ENCODE data around the gene NLRP4. TPM values are rescaled to one million over a fixed set of nuclear protein-coding genes. Genes with fewer than 3 reads are reported as not detected.
"Not testable (repeated sequence)": the region's sequence is repeated elsewhere in the genome, so short reads cannot be mapped to it uniquely, and the experiment has no call there.

The NLRP4 gene
- total and polyA plus RNA-seq, 2 experiments from 2014 or later: not detected

GRCh38 chr19:55913643-55914268 lies 77.4 kb downstream of the NLRP4 start:
- Histone ChIP-seq H3K4me2 (no peak overlapping the region), H3K4me1 (ENCODE audit: insufficient read depth) (no peaks in the 10 kb centered on the region), H3K4me3 (no peak overlapping the region), H3K27ac (no peak overlapping the region), H3K79me2 (no peaks in the 10 kb centered on the region), H3K9me3 (ENCODE audit: low read depth) (peaks cover 8% of the 10 kb centered on the region), H4K20me1 (ENCODE audit: insufficient read depth, poor library complexity, severe bottlenecking) (no peaks in the 10 kb centered on the region), H3K36me3 (replicated peaks; ENCODE audit: insufficient read depth, low read depth) (no peaks in the 10 kb centered on the region), H3K27me3 (no peaks in the 10 kb centered on the region), H2AFZ (no peak overlapping the region), H3K9me2 (replicated peaks; ENCODE audit: insufficient read depth) (no peaks in the 10 kb centered on the region)
- DNase-seq (ENCODE audit: low spot score): no peak
- 58% methylated on average over 9 of the region's 9 CpGs for WGBS (ENCODE audit: low lambda C conversion rate, missing lambda C conversion rate)
- TF ChIP-seq EZH2phosphoT487 (IDR thresholded peaks at IDR 0.05; ENCODE audit: low read depth, severe bottlenecking, unreplicated experiment) (no peak), EZH2 (IDR thresholded peaks at IDR 0.05; ENCODE audit: borderline replicate concordance) (no peak), CTCF (IDR thresholded peaks at IDR 0.05; ENCODE audit: poor library complexity) (no peak)

GRCh38 chr19:55923556-55923955 lies 87.2 kb downstream of the NLRP4 start:
- WGBS (ENCODE audit: low lambda C conversion rate, missing lambda C conversion rate): 63% methylated on average over 5 of the region's 5 CpGs
- H3K9me2 ChIP-seq (replicated peaks; ENCODE audit: insufficient read depth): no peaks in the 10 kb centered on the region

GRCh38 chr19:55927991-55928390 lies 91.7 kb downstream of the NLRP4 start:
- Histone ChIP-seq H4K20me1 (ENCODE audit: insufficient read depth, poor library complexity, severe bottlenecking) (no peaks in the 10 kb centered on the region), H3K36me3 (replicated peaks; ENCODE audit: insufficient read depth, low read depth) (no peaks in the 10 kb centered on the region), H3K27me3 (no peaks in the 10 kb centered on the region), H3K4me3 (no peak overlapping the region), H3K9me3 (ENCODE audit: low read depth) (no peaks in the 10 kb centered on the region), H2AFZ (no peak overlapping the region), H3K79me2 (no peaks in the 10 kb centered on the region), H3K27ac (no peak overlapping the region), H3K9me2 (replicated peaks; ENCODE audit: insufficient read depth) (no peaks in the 10 kb centered on the region), H3K4me1 (ENCODE audit: insufficient read depth) (no peaks in the 10 kb centered on the region), H3K4me2 (no peak overlapping the region)
- DNase-seq (ENCODE audit: low spot score): no peak
- no peak for TF ChIP-seq CTCF (IDR thresholded peaks at IDR 0.05; ENCODE audit: poor library complexity)
- no peak for TF ChIP-seq EZH2 (IDR thresholded peaks at IDR 0.05; ENCODE audit: borderline replicate concordance)
- TF ChIP-seq EZH2phosphoT487 (IDR thresholded peaks at IDR 0.05; ENCODE audit: low read depth, severe bottlenecking, unreplicated experiment): no peak
- WGBS (ENCODE audit: low lambda C conversion rate, missing lambda C conversion rate): 57% methylated on average over 8 of the region's 8 CpGs

More at GRCh38 chr19:55923556-55923955, 87.2 kb downstream of the NLRP4 start:
- H3K79me2 ChIP-seq: no peaks in the 10 kb centered on the region
- H3K4me3 ChIP-seq: no peak overlapping the region
- H3K27me3 ChIP-seq: no peaks in the 10 kb centered on the region
- DNase-seq (ENCODE audit: low spot score): no peak
- no peak for TF ChIP-seq EZH2 (IDR thresholded peaks at IDR 0.05; ENCODE audit: borderline replicate concordance)
- H3K27ac ChIP-seq: no peak overlapping the region
- H3K4me2 ChIP-seq: no peak overlapping the region
- H3K36me3 ChIP-seq (replicated peaks; ENCODE audit: insufficient read depth, low read depth): no peaks in the 10 kb centered on the region
- H3K4me1 ChIP-seq (ENCODE audit: insufficient read depth): no peaks in the 10 kb centered on the region
- H3K9me3 ChIP-seq (ENCODE audit: low read depth): no peaks in the 10 kb centered on the region
- no peaks in the 10 kb centered on the region for H4K20me1 ChIP-seq (ENCODE audit: insufficient read depth, poor library complexity, severe bottlenecking)
- H2AFZ ChIP-seq: no peak overlapping the region

- H3K27me3 ChIP-seq; H3K9me2 ChIP-seq (replicated peaks; ENCODE audit: insufficient read depth); H3K36me3 ChIP-seq (replicated peaks; ENCODE audit: insufficient read depth, low read depth); H3K4me1 ChIP-seq (ENCODE audit: insufficient read depth); H3K9me3 ChIP-seq (ENCODE audit: low read depth); H3K4me2 ChIP-seq; H3K79me2 ChIP-seq; H3K27ac ChIP-seq; H3K4me3 ChIP-seq; H4K20me1 ChIP-seq (ENCODE audit: insufficient read depth, poor library complexity, severe bottlenecking); DNase-seq (ENCODE audit: low spot score); H2AFZ ChIP-seq: not testable (repeated sequence)
- WGBS (ENCODE audit: low lambda C conversion rate, missing lambda C conversion rate): 78% methylated on average over 5 of the region's 5 CpGs
Observed at GRCh38 chr19:55929258-55929657, 92.9 kb downstream of the NLRP4 start.
